Keratinocyte (primary cell): ENCODE measurements around the gene ARHGAP24. TPM values are rescaled to one million over a fixed set of nuclear protein-coding genes. Genes with fewer than 3 reads are reported as not detected.

ENCODE experiments used
- DNase-seq: peaks from one replicate; pipeline ENCODE4 v3.0.0-alpha.2; 2011; ENCODE audit warnings: low read depth, missing footprints, low spot score
- FAIRE-seq: peaks from 2 replicates; lab custom pipeline; 2011; peaks lifted over from hg19 to GRCh38; lab: Jason Lieb, UNC
- H2AFZ ChIP-seq: 2 replicates; pipeline ENCODE4 v1.6.0; 2012; ENCODE audit warnings: low read length, control low read depth, inconsistent platforms; ENCODE audit not compliant: control insufficient read depth
- H3K27ac ChIP-seq: 2 replicates; pipeline ENCODE4 v1.5.1; 2011; ENCODE audit warnings: low read length; ENCODE audit not compliant: control insufficient read depth, insufficient read depth
- H3K27me3 ChIP-seq: 3 replicates; pipeline ENCODE4 v1.6.0; 2011; ENCODE audit warnings: low read length; ENCODE audit not compliant: control insufficient read depth, insufficient read depth; ENCODE audit errors: extremely low read depth
- H3K36me3 ChIP-seq, 2 experiments: 2 replicates in 1 of 2; 3 replicates in 1 of 2; pipeline ENCODE4 v1.5.1; 2011; ENCODE audit warnings: low read length in 2 of 2, mild to moderate bottlenecking in 1 of 2; ENCODE audit not compliant: control insufficient read depth in 2 of 2, insufficient read depth in 2 of 2; ENCODE audit errors: extremely low read depth in 1 of 2
- H3K4me1 ChIP-seq: 3 replicates; pipeline ENCODE4 v1.5.1; 2011; ENCODE audit warnings: low read length; ENCODE audit not compliant: control insufficient read depth, insufficient read depth; ENCODE audit errors: extremely low read depth
- H3K4me2 ChIP-seq: 3 replicates; pipeline ENCODE4 v1.6.0; 2011; ENCODE audit warnings: low read depth, low read length; ENCODE audit not compliant: control insufficient read depth, insufficient read depth; ENCODE audit errors: extremely low read depth
- H3K4me3 ChIP-seq, 3 experiments: fragments of 200-600 bp in 1 of 3; sonication (generic) in 1 of 3; 2 replicates in 2 of 3; 3 replicates in 1 of 3; pipeline ENCODE4 v1.5.1; 2011 to 2016; ENCODE audit warnings: low read length in 3 of 3, mild to moderate bottlenecking in 3 of 3, control low read depth in 2 of 3, inconsistent platforms in 1 of 3, low read depth in 1 of 3, mixed read lengths in 1 of 3, mixed run types in 1 of 3, moderate library complexity in 1 of 3; ENCODE audit not compliant: control insufficient read depth in 2 of 3, insufficient read depth in 2 of 3; ENCODE audit errors: extremely low read depth in 1 of 3
- H3K79me2 ChIP-seq: 2 replicates; pipeline ENCODE4 v1.6.0; 2012; ENCODE audit warnings: low read length; ENCODE audit not compliant: control insufficient read depth, insufficient read depth
- H3K9ac ChIP-seq: 3 replicates; pipeline ENCODE4 v1.6.0; 2011; ENCODE audit warnings: low read length; ENCODE audit not compliant: control insufficient read depth, insufficient read depth; ENCODE audit errors: extremely low read depth
- H3K9me1 ChIP-seq: 3 replicates; pipeline ENCODE4 v1.6.0; 2011; ENCODE audit warnings: low read length; ENCODE audit not compliant: control insufficient read depth, insufficient read depth; ENCODE audit errors: extremely low read depth
- H3K9me3 ChIP-seq: 2 replicates; pipeline ENCODE4 v1.5.1; 2012; ENCODE audit warnings: low read depth, low read length; ENCODE audit not compliant: control insufficient read depth
- H4K20me1 ChIP-seq: 3 replicates; pipeline ENCODE4 v1.6.0; 2011; ENCODE audit warnings: low read length; ENCODE audit not compliant: control insufficient read depth, insufficient read depth; ENCODE audit errors: extremely low read depth
- EZH2 ChIP-seq: IDR thresholded peaks from one replicate; pipeline ENCODE4 v1.6.1; 2012; ENCODE audit warnings: inconsistent platforms, mild to moderate bottlenecking, low read length, moderate library complexity
- dilution Hi-C: fragments of 300-500 bp; cut with MboI; formaldehyde crosslinking; loops from one replicate; pipeline ENCODE4 v1.7.0; 2020; ENCODE audit warnings: low sequenced_read_pairs; ENCODE audit not compliant: extremely low pct_ligation_motif_present
- polyA plus RNA-seq, 5 experiments: library from polyadenylated mRNA; depleted of rRNA in 3 of 5; stranded (reverse) in 3 of 5; stranded (forward) in 1 of 5; unstranded in 1 of 5; fragments of >200 nt; gene quantifications; 1 replicate in 1 of 5; 2 replicates in 3 of 5; 3 replicates in 1 of 5; pipeline versions ENCODE4 v1.2.1 to v1.2.3, GENCODE V29; 2011 to 2012; ENCODE audit warnings: missing spikeins in 2 of 5, low read depth in 1 of 5, low replicate concordance in 1 of 5
- TF ChIP-seq, protein P1 (sequence below), 3 experiments: IDR thresholded peaks in 1 of 3; conservative IDR thresholded peaks in 1 of 3; optimal IDR thresholded peaks in 1 of 3; 2 replicates in 2 of 3; 3 replicates in 1 of 3; pipeline versions ENCODE3 to v1.5.1; 2011; ENCODE audit warnings: low read length in 3 of 3, mild to moderate bottlenecking in 3 of 3, moderate library complexity in 2 of 3, control low read depth in 1 of 3, inconsistent platforms in 1 of 3; ENCODE audit not compliant: insufficient read depth in 2 of 3; ENCODE audit errors: extremely low read depth in 1 of 3

Gene ARHGAP24
- polyA plus RNA-seq, 1 donor (not counting 4 experiments of a cell fraction or from before 2014, with no cell fraction given): 0.87 TPM

DNA sequence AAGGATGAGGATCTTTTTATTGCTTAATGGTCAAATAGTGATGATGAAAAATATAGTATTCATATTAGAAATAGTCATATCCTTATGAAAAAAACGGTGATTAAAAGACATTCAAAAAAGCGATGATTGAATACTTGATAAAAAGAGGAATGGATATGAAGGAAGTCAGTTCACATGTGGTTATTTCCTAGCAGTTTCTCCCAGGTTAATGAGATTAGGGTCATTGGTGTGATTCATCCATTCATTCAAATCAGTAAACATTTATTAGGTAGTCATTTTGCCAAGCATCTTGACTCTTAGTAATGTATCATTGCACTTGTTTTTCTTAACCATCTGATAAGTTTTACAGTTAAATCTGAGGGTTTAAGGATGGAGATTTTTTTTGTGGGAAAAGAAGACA lies 294.1 kb downstream of the ARHGAP24 start:
- DNase-seq (no peak), FAIRE-seq (no peak)
- dilution Hi-C loops: no loop called here
- no peaks in the 10 kb centered on the region for H3K27me3 ChIP-seq
- H2AFZ ChIP-seq: no peak overlapping the region
- no peaks in the 10 kb centered on the region for H3K9me3 ChIP-seq
- no peaks in the 10 kb centered on the region for H3K36me3 ChIP-seq
- H3K4me2 ChIP-seq: no peak overlapping the region
- H3K4me3 ChIP-seq: no peak overlapping the region
- no peaks in the 10 kb centered on the region for H4K20me1 ChIP-seq
- H3K79me2 ChIP-seq: no peaks in the 10 kb centered on the region
- H3K27ac ChIP-seq: no peak overlapping the region
- no peak for TF ChIP-seq EZH2
- TF ChIP-seq, protein P1, sequence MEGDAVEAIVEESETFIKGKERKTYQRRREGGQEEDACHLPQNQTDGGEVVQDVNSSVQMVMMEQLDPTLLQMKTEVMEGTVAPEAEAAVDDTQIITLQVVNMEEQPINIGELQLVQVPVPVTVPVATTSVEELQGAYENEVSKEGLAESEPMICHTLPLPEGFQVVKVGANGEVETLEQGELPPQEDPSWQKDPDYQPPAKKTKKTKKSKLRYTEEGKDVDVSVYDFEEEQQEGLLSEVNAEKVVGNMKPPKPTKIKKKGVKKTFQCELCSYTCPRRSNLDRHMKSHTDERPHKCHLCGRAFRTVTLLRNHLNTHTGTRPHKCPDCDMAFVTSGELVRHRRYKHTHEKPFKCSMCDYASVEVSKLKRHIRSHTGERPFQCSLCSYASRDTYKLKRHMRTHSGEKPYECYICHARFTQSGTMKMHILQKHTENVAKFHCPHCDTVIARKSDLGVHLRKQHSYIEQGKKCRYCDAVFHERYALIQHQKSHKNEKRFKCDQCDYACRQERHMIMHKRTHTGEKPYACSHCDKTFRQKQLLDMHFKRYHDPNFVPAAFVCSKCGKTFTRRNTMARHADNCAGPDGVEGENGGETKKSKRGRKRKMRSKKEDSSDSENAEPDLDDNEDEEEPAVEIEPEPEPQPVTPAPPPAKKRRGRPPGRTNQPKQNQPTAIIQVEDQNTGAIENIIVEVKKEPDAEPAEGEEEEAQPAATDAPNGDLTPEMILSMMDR (optimal IDR thresholded peaks at IDR 0.05 in 1 of 3, IDR thresholded peaks at IDR 0.05 in 1 of 3, conservative IDR thresholded peaks at IDR 0.05 in 1 of 3; ENCODE audit: extremely low read depth in 1 of 3, insufficient read depth in 2 of 3, low read length in 3 of 3): no peak
- H3K9ac ChIP-seq: no peak overlapping the region
- no peaks in the 10 kb centered on the region for H3K9me1 ChIP-seq
- peaks cover 2% of the 10 kb centered on the region for H3K4me1 ChIP-seq

DNA sequence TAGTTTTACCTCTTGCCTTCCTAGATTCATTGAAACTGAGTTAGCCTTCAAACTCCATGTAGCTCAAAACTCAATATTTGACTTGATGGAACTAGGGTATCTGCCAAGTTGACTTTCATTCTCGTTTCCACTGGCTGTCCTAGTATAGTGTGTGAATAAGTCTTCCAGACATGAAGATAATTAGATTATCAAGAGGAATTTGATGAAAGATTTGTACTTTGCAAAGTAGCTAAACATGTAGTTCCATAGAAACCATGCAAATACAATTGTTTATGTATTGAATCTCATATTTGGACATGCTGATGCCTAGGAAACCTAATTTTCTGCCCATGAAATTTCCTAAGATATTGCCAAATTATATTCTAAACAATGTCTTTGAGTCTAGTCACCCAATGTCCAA lies 297.5 kb downstream of the ARHGAP24 start:
- no peaks in the 10 kb centered on the region for H3K9me3 ChIP-seq
- dilution Hi-C loops: no loop called here
- no peaks in the 10 kb centered on the region for H3K36me3 ChIP-seq
- H4K20me1 ChIP-seq: no peaks in the 10 kb centered on the region
- no peak overlapping the region for H3K4me2 ChIP-seq
- no peak overlapping the region for H2AFZ ChIP-seq
- FAIRE-seq: no peak
- no peaks in the 10 kb centered on the region for H3K9me1 ChIP-seq
- H3K4me3 ChIP-seq: no peak overlapping the region
- TF ChIP-seq EZH2: no peak
- TF ChIP-seq, protein P1 (optimal IDR thresholded peaks at IDR 0.05 in 1 of 3, IDR thresholded peaks at IDR 0.05 in 1 of 3, conservative IDR thresholded peaks at IDR 0.05 in 1 of 3; ENCODE audit: extremely low read depth in 1 of 3, insufficient read depth in 2 of 3, low read length in 3 of 3): no peak
- H3K4me1 ChIP-seq: peaks cover 19% of the 10 kb centered on the region
- H3K27ac ChIP-seq: no peak overlapping the region
- H3K79me2 ChIP-seq: no peaks in the 10 kb centered on the region
- no peaks in the 10 kb centered on the region for H3K27me3 ChIP-seq
- no peak overlapping the region for H3K9ac ChIP-seq
- DNase-seq: no peak
